ENCODE results near the gene WDR93.
"Not testable (repeated sequence)": the region's sequence is repeated elsewhere in the genome, so short reads cannot be mapped to it uniquely, and the experiment has no call there.

Gene WDR93

GRCh38 chr15:89785064-89785773 is 94.6 kb downstream of the WDR93 start:
- TF ChIP-seq, protein P1, sequence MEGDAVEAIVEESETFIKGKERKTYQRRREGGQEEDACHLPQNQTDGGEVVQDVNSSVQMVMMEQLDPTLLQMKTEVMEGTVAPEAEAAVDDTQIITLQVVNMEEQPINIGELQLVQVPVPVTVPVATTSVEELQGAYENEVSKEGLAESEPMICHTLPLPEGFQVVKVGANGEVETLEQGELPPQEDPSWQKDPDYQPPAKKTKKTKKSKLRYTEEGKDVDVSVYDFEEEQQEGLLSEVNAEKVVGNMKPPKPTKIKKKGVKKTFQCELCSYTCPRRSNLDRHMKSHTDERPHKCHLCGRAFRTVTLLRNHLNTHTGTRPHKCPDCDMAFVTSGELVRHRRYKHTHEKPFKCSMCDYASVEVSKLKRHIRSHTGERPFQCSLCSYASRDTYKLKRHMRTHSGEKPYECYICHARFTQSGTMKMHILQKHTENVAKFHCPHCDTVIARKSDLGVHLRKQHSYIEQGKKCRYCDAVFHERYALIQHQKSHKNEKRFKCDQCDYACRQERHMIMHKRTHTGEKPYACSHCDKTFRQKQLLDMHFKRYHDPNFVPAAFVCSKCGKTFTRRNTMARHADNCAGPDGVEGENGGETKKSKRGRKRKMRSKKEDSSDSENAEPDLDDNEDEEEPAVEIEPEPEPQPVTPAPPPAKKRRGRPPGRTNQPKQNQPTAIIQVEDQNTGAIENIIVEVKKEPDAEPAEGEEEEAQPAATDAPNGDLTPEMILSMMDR (IDR thresholded peaks at IDR 0.05; ENCODE audit: borderline replicate concordance, control extremely low read depth, extremely low read depth, insufficient read depth, missing control alignments): no peak
- no peak for DNase-seq (ENCODE audit: low spot score)
- in situ Hi-C loops (cut with MboI; ENCODE audit: low sequenced_read_pairs, unreplicated experiment): no loop called here

DNA sequence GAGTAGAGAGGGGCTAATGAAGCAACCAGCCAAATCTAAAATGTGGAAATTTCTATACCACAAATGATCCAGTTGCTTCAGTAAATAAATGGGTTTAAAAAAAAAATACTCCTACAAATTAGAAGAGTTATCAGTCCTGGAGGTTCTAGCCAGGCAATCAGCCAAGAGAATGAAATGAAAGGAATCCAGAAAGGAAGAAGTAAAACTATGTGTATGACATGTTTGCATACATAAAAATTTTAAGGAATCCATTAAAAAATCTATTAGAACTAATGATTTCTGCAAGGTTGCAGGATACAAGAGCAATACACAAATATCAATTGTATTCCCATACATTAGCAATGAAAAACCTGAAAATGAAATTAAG is 95.1 kb downstream of the WDR93 start:
- DNase-seq (ENCODE audit: low spot score): no peak
- in situ Hi-C loops (cut with MboI; ENCODE audit: low sequenced_read_pairs, unreplicated experiment): no loop called here
- TF ChIP-seq, protein P1 (IDR thresholded peaks at IDR 0.05; ENCODE audit: borderline replicate concordance, control extremely low read depth, extremely low read depth, insufficient read depth, missing control alignments): no peak

DNA sequence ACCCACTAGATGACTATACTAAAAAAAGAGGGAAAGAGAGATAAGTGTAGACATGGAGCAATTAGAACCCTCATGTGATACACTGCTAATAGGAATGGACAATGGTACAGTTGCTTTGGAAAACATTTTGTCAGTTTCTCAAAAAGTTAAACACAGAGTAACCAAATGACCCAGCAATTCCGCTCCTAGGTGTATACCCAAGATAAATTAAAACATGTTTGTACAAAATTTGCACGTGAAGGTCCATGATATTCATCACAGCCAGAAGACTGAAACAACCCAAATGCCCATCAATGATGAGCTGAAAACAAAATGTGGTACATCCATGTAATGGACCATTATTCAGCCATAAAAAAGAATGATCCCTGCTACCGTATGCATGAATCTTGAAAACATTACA is 97.3 kb downstream of the WDR93 start:
- in situ Hi-C loops (cut with MboI; ENCODE audit: low sequenced_read_pairs, unreplicated experiment): no loop called here
- TF ChIP-seq, protein P1 (IDR thresholded peaks at IDR 0.05; ENCODE audit: borderline replicate concordance, control extremely low read depth, extremely low read depth, insufficient read depth, missing control alignments): no peak
- no peak for DNase-seq (ENCODE audit: low spot score)

DNA sequence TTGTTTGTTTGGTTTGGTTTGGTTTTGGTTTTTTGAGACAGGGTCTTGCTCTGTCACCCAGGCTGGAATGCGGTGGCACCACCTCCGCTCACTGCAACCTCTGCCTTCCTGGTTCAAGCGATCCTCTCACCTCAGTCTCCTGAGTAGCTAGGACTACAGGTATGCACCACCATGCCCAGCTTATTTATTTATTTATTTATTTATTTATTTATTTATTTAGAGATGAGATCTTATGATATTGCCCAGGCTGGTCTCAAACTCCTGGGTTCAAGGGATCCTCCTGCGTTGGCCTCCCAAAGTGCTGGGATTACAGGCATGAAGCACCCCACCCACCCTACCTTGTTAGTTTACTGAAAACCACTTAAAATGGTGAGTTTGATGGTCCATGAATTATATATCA is 98.0 kb downstream of the WDR93 start:
- in situ Hi-C loops (cut with MboI; ENCODE audit: low sequenced_read_pairs, unreplicated experiment); DNase-seq (ENCODE audit: low spot score): not testable (repeated sequence)

- no peak for DNase-seq (ENCODE audit: low spot score)
- TF ChIP-seq, protein P1 (IDR thresholded peaks at IDR 0.05; ENCODE audit: borderline replicate concordance, control extremely low read depth, extremely low read depth, insufficient read depth, missing control alignments): no peak
- in situ Hi-C loops (cut with MboI; ENCODE audit: low sequenced_read_pairs, unreplicated experiment): no loop called here
Measured at GRCh38 chr15:89790206-89790605, 99.6 kb downstream of the WDR93 start.

DNA sequence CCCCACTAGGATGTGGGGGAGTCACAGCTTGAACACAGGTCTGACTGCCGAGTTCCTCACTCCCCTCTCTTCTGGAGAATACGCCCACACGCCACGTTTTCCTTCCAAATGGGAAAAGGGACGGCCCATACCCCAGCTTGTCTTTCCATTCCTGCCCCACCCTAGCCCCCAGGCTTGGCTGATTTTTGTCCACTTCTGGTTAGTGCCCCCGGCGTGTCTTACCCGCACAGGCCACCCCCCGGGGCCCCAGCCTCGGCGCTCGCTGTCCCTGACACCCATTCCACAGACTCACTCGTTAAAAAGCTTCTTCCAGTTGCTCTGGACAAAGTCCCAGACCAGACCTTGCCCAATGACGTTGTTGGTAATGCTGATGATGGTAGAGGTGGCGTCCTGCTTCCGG is 100.0 kb downstream of the WDR93 start:
- in situ Hi-C loops (cut with MboI; ENCODE audit: low sequenced_read_pairs, unreplicated experiment): no loop called here
- DNase-seq (ENCODE audit: low spot score): no peak
- TF ChIP-seq, protein P1 (IDR thresholded peaks at IDR 0.05; ENCODE audit: borderline replicate concordance, control extremely low read depth, extremely low read depth, insufficient read depth, missing control alignments): no peak

DNA sequence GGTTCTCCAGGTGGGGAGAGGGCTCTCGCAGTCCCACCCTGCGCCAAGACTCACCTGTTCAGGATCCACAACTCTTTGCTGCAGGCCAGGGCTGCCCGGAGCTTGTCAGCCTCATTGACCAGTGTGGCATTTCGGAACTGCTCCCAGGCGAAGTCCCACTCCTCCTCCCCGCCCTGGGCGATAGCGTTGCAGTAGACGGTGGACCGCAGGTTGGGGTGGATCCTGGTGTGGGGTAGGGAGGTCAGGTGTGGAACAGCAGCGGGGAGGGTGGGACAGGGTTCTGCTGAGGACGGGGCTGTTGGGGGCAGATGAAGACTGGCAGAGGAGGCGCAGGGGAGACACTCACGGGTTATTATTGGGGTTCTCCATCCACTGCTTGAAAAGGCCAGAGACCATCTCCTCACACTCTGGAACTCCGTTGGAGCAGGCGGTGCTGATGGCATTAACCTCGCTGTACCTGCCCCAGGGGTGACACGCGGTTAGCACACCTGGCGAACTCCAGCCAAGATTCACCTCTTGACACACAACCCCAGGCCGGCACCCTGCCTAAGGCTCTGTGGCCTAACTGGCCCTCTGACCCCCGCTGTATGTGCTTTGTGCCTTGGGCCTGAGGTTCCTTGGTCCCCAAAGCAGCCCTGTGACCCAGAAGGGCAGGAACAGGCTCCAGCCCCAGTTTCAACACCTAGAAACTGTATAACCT is 101.6 kb downstream of the WDR93 start:
- in situ Hi-C loops (cut with MboI; ENCODE audit: low sequenced_read_pairs, unreplicated experiment): no loop called here
- TF ChIP-seq, protein P1 (IDR thresholded peaks at IDR 0.05; ENCODE audit: borderline replicate concordance, control extremely low read depth, extremely low read depth, insufficient read depth, missing control alignments): no peak
- DNase-seq (ENCODE audit: low spot score): no peak
